HepG2 (cell line): ENCODE results near the gene RPE65. TPM values are rescaled to one million over a fixed set of nuclear protein-coding genes. Genes with fewer than 3 reads are reported as not detected.

Source experiments
- ATAC-seq: fragments of 200-7000 bp; cut with Tn5 transposase; 3 replicates; pipeline ENCODE4 v1.9.1; 2020; ENCODE audit warnings: mild to moderate bottlenecking, moderate library complexity
- BruUV-seq: library from RNA; stranded (reverse); fragments of 400-500 nt; replicated peaks from 2 replicates; lab custom pipeline; 2021; lab: Mats Ljungman, UMichigan
- CTCF ChIA-PET: fragments of 300-600 bp; formaldehyde crosslinking; extraction: SDS; loops from one replicate; lab custom pipeline; 2021; ENCODE audit warnings: low total read pairs, inconsistent platforms, low intra/inter-chr PET ratio; lab: Yijun Ruan, JAX
- POLR2A ChIA-PET: fragments of 350-600 bp; sonication (Branson Sonifier 250); formaldehyde crosslinking; loops from one replicate; lab custom pipeline; 2020; ENCODE audit warnings: antibody characterized with exemption, inconsistent platforms; lab: Yijun Ruan, JAX
- DNase-seq: peaks from one replicate; pipeline ENCODE4 v3.0.0-alpha.2; 2015; ENCODE audit warnings: low spot score
- FAIRE-seq: peaks from 3 replicates; lab custom pipeline; 2011; peaks lifted over from hg19 to GRCh38; lab: Jason Lieb, UNC
- H2AFZ ChIP-seq: one replicate; pipeline ENCODE4 v1.6.1; 2011; ENCODE audit warnings: low read length, inconsistent platforms
- H3K27ac ChIP-seq: fragments of 300-600 bp; 3 replicates; pipeline ENCODE4 v1.8.0; 2011; ENCODE audit warnings: mixed run types, mild to moderate bottlenecking, mixed read lengths, low read length, inconsistent platforms; ENCODE audit not compliant: insufficient read depth; ENCODE audit errors: extremely low read length
- H3K27me3 ChIP-seq, 2 experiments: fragments of 200-600 bp in 1 of 2; 2 replicates in 1 of 2; 3 replicates in 1 of 2; pipeline versions ENCODE4 v1.6.0 to v1.8.0; 2011; ENCODE audit warnings: low read length in 2 of 2, mild to moderate bottlenecking in 2 of 2, moderate library complexity in 2 of 2, inconsistent platforms in 1 of 2; ENCODE audit not compliant: insufficient read depth in 2 of 2, control insufficient read depth in 1 of 2
- H3K36me3 ChIP-seq, 2 experiments: fragments of 200-600 bp in 1 of 2; replicated peaks in 1 of 2; 2 replicates in 1 of 2; 3 replicates in 1 of 2; pipeline versions ENCODE4 v1.5.1 to v1.8.0; 2011; ENCODE audit warnings: low read length in 2 of 2, inconsistent platforms in 1 of 2; ENCODE audit not compliant: insufficient read depth in 2 of 2, control insufficient read depth in 1 of 2
- H3K4me1 ChIP-seq: 2 replicates; pipeline ENCODE4 v1.5.1; 2012; ENCODE audit warnings: low read length, inconsistent platforms; ENCODE audit not compliant: insufficient read depth
- H3K4me2 ChIP-seq: 2 replicates; pipeline ENCODE4 v1.6.0; 2011; ENCODE audit warnings: low read depth, low read length, inconsistent platforms
- H3K4me3 ChIP-seq, 3 experiments: fragments of 200-600 bp in 1 of 3; sonication (generic), shearing (Covaris generic) in 1 of 3; replicated peaks in 1 of 3; 2 replicates each; pipeline ENCODE4 v1.5.1; 2011 to 2016; ENCODE audit warnings: low read length in 3 of 3, inconsistent platforms in 2 of 3, low read depth in 2 of 3, mild to moderate bottlenecking in 2 of 3, control low read depth in 1 of 3, mixed read lengths in 1 of 3; ENCODE audit not compliant: insufficient read depth in 1 of 3
- H3K79me2 ChIP-seq: one replicate; pipeline ENCODE4 v1.6.1; 2011; ENCODE audit warnings: low read length, inconsistent platforms; ENCODE audit not compliant: insufficient read depth
- H3K9ac ChIP-seq: 2 replicates; pipeline ENCODE4 v1.6.0; 2011; ENCODE audit warnings: mild to moderate bottlenecking, low read depth, low read length, inconsistent platforms; ENCODE audit not compliant: insufficient read depth
- H3K9me3 ChIP-seq: 2 replicates; pipeline ENCODE4 v1.5.1; 2012; ENCODE audit warnings: mild to moderate bottlenecking, low read length
- H4K20me1 ChIP-seq: 2 replicates; pipeline ENCODE4 v1.6.0; 2011; ENCODE audit warnings: inconsistent platforms, mild to moderate bottlenecking, low read length, moderate library complexity; ENCODE audit not compliant: insufficient read depth
- GZF1 ChIP-seq: sonication (generic); formaldehyde crosslinking; IDR thresholded peaks from 2 replicates; pipeline ENCODE4 v1.5.1; 2020; ENCODE audit warnings: mild to moderate bottlenecking, missing genetic modification reagents
- SATB2 ChIP-seq: sonication (generic); formaldehyde crosslinking; IDR thresholded peaks from 2 replicates; pipeline ENCODE4 v1.5.0; 2020; ENCODE audit warnings: missing genetic modification reagents
- ZNF564 ChIP-seq: sonication (generic); formaldehyde crosslinking; IDR thresholded peaks from 2 replicates; pipeline ENCODE4 v1.8.1; 2023; ENCODE audit warnings: mild to moderate bottlenecking, missing genetic modification reagents
- WGBS: methylation state at CpG from one replicate; pipeline ENCODE4 v1.1.6; 2017; ENCODE audit warnings: low lambda C conversion rate; 5-methylcytosine and 5-hydroxymethylcytosine counted together
- in situ Hi-C: cut with HindIII; loops from 2 replicates; pipeline ENCODE4 v1.10.0; 2017; ENCODE audit warnings: low pct_unique_long_range_greater_than_20kb; ENCODE audit not compliant: extremely low pct_ligation_motif_present
- intact Hi-C: fragments of 100-400 bp; cut with micrococcal nuclease; formaldehyde crosslinking; loops from one replicate; pipeline ENCODE4 v1.10.0; 2022; ENCODE audit not compliant: unreplicated experiment
- polyA plus RNA-seq, 8 experiments: library from polyadenylated mRNA; depleted of rRNA in 3 of 8; stranded (reverse) in 7 of 8; unstranded in 1 of 8; fragments of >200 nt; fragmentation: Illumina TruSeq in 4 of 8; extraction: Trizol in 4 of 8; gene quantifications; 2 replicates each; pipeline versions ENCODE4 v1.2.1 to v1.2.3, GENCODE V29; 2011 to 2016; ENCODE audit warnings: low read depth in 4 of 8, missing spikeins in 1 of 8, mixed read lengths in 1 of 8; ENCODE audit not compliant: insufficient read depth in 1 of 8
- total RNA-seq, 5 experiments: library from RNA; depleted of rRNA; stranded (reverse); fragments of >200 nt; fragmentation: Illumina TruSeq; extraction: Trizol; gene quantifications; 2 replicates each; pipeline ENCODE4 v1.2.3, GENCODE V29; 2016; ENCODE audit warnings: low read depth in 1 of 5
- TF ChIP-seq, protein P1 (sequence below), 2 experiments: sonication (generic) in 1 of 2; formaldehyde crosslinking in 1 of 2; IDR thresholded peaks; 2 replicates each; pipeline versions ENCODE4 v1.5.1 to v1.6.1; 2011 to 2020; ENCODE audit warnings: borderline replicate concordance in 1 of 2, low read depth in 1 of 2, low read length in 1 of 2, mild to moderate bottlenecking in 1 of 2, missing genetic modification reagents in 1 of 2, moderate library complexity in 1 of 2
- TF ChIP-seq, protein P2 (sequence below): sonication (generic); formaldehyde crosslinking; IDR thresholded peaks from 2 replicates; pipeline ENCODE4 v1.9.0; 2022; ENCODE audit warnings: low read depth, missing genetic modification reagents

The RPE65 gene
- total and polyA plus RNA-seq, 2 of the 13 experiments (the other 11 are each of a cell fraction or from before 2014, with no cell fraction given): not detected

DNA sequence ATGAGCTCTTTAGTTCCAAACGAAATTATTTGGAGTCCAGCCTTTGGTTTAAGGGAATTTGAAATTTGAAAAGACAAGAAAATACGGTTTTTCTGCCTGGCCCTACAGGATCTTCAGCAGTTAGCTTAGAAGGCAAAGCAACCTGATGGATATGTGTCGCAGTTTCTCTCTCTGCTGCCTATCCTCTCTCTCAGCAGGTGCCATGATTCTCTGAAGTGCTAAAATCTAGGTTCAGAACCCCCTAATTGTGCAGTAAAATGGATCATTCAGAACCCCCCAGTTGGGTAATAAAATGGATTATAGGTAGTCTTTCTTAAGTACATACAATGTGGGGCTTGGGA is 47.6 kb upstream of the RPE65 start:
- Histone ChIP-seq H3K79me2 (peaks cover 13% of the 10 kb centered on the region), H2AFZ (peak overlapping the region; percentile 91), H3K27ac (no peak overlapping the region), H3K27me3 (no peaks in the 10 kb centered on the region; a peak in 1 of 5 replicates), H3K36me3 (no peaks in the 10 kb centered on the region), H3K4me2 (peak overlapping the region; percentile 89), H3K4me1 (peaks cover 21% of the 10 kb centered on the region), H3K4me3 (peak overlapping the region; percentile 73 to 98 (median 90)), H3K9me3 (no peaks in the 10 kb centered on the region), H4K20me1 (no peaks in the 10 kb centered on the region), H3K9ac (peak overlapping the region; percentile 83; the same call in 1 of the 2 replicates)
- in situ Hi-C loops (no loop called here), intact Hi-C loops (no loop called here)
- CTCF ChIA-PET: no interaction called here
- WGBS: 0% methylated on average over 3 of the region's 3 CpGs
- ATAC-seq: peak; percentile 26
- POLR2A ChIA-PET: no interaction called here
- DNase-seq: no peak
- TF ChIP-seq ZNF564 (CRISPR knock-in tag) (0 out of 2 replicates have a peak, but pooled peaks have one; percentile 5), SATB2 (CRISPR knock-in tag) (no peak), GZF1 (0 out of 2 replicates have a peak, but pooled peaks have one; percentile 84)
- TF ChIP-seq, protein P1, sequence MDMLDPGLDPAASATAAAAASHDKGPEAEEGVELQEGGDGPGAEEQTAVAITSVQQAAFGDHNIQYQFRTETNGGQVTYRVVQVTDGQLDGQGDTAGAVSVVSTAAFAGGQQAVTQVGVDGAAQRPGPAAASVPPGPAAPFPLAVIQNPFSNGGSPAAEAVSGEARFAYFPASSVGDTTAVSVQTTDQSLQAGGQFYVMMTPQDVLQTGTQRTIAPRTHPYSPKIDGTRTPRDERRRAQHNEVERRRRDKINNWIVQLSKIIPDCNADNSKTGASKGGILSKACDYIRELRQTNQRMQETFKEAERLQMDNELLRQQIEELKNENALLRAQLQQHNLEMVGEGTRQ (IDR thresholded peaks at IDR 0.05; ENCODE audit: low read depth, low read length): no peak
- TF ChIP-seq, protein P1 (CRISPR knock-in tag; IDR thresholded peaks at IDR 0.05; ENCODE audit: borderline replicate concordance): 0 out of 2 replicates have a peak, but pooled peaks have one; percentile 80
- TF ChIP-seq, protein P2, sequence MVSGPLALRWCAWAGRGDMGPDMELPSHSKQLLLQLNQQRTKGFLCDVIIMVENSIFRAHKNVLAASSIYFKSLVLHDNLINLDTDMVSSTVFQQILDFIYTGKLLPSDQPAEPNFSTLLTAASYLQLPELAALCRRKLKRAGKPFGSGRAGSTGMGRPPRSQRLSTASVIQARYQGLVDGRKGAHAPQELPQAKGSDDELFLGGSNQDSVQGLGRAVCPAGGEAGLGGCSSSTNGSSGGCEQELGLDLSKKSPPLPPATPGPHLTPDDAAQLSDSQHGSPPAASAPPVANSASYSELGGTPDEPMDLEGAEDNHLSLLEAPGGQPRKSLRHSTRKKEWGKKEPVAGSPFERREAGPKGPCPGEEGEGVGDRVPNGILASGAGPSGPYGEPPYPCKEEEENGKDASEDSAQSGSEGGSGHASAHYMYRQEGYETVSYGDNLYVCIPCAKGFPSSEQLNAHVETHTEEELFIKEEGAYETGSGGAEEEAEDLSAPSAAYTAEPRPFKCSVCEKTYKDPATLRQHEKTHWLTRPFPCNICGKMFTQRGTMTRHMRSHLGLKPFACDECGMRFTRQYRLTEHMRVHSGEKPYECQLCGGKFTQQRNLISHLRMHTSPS (CRISPR knock-in tag): no peak
- no TSS peak for BruUV-seq
- FAIRE-seq: no peak
